Astrocyte of the cerebellum (primary cell): ENCODE data around the gene IL4R.

Source experiments
- DNase-seq: peaks from one replicate; pipeline ENCODE4 v3.0.0-alpha.2; 2011; ENCODE audit warnings: low read depth
- H3K4me3 ChIP-seq: 2 replicates; pipeline ENCODE4 v1.5.1; 2011; ENCODE audit warnings: mild to moderate bottlenecking, low read depth, low read length, moderate library complexity
- in situ Hi-C: cut with HindIII; loops from 2 replicates; pipeline ENCODE4 v1.10.0; 2017; ENCODE audit warnings: low sequenced_read_pairs
- TF ChIP-seq, protein P1 (sequence below): IDR thresholded peaks from 2 replicates; pipeline ENCODE4 v1.5.1; 2012; ENCODE audit warnings: low read length, low read depth, moderate library complexity, mild to moderate bottlenecking; ENCODE audit errors: missing control alignments

IL4R gene

DNA sequence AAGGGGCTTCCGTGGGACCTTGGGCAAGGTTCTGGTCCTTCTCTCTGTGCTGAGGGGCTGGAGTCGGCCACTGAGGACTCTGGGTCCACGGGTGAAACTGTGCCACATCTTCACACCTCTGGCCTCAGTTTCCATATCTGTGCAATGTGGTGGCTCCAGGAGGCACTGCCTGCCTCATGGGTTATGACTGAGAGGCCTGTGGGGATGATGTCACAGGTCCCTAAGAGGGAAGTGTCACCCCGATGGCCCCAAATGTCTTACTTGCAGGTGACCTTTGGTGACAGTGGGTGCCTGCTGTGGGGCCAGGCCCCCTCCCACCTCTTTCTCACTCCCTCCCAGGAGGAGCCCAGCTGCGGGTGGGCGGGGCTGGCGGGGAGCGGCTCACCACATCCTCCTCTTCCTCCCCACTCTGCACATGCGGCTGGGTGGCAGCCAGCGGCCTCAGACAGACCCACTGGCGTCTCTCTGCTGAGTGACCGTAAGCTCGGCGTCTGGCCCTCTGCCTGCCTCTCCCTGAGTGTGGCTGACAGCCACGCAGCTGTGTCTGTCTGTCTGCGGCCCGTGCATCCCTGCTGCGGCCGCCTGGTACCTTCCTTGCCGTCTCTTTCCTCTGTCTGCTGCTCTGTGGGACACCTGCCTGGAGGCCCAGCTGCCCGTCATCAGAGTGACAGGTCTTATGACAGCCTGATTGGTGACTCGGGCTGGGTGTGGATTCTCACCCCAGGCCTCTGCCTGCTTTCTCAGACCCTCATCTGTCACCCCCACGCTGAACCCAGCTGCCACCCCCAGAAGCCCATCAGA is 88.2 kb downstream of the IL4R start, which contains the start of gene IL21R:
IL21R (plus strand) TSS at position 407 of the 801 bp plus-strand sequence. CDS start 27,898 bp downstream, outside the sequence.
- no peak within 1 kb of the TSS for H3K4me3 ChIP-seq
- in situ Hi-C loops = no loop called here
- TF ChIP-seq, protein P1, sequence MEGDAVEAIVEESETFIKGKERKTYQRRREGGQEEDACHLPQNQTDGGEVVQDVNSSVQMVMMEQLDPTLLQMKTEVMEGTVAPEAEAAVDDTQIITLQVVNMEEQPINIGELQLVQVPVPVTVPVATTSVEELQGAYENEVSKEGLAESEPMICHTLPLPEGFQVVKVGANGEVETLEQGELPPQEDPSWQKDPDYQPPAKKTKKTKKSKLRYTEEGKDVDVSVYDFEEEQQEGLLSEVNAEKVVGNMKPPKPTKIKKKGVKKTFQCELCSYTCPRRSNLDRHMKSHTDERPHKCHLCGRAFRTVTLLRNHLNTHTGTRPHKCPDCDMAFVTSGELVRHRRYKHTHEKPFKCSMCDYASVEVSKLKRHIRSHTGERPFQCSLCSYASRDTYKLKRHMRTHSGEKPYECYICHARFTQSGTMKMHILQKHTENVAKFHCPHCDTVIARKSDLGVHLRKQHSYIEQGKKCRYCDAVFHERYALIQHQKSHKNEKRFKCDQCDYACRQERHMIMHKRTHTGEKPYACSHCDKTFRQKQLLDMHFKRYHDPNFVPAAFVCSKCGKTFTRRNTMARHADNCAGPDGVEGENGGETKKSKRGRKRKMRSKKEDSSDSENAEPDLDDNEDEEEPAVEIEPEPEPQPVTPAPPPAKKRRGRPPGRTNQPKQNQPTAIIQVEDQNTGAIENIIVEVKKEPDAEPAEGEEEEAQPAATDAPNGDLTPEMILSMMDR = no peak
- DNase-seq = peak; percentile 62

DNA sequence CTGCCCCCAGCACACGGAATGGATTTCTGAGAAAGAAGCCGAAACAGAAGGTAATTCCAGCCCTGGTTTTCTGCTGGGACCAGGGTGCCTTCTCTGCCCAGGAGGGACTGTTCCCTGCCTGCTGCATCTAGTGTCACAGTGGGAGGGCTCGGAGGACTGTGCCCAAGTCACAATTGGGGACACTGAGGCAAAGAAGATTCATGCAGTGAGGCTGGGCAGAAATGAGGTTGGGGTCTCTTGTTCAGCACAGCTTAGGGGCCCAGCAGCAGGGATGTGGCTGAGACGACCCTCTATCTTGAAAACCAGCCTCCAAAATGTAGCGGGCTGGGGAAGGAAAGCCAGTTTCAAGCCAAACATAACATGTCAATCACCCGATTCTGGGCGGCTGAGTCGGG is 88.8 kb downstream of the IL4R start:
- DNase-seq = no peak
- in situ Hi-C loops = no loop called here
- no peak overlapping the region for H3K4me3 ChIP-seq

DNA sequence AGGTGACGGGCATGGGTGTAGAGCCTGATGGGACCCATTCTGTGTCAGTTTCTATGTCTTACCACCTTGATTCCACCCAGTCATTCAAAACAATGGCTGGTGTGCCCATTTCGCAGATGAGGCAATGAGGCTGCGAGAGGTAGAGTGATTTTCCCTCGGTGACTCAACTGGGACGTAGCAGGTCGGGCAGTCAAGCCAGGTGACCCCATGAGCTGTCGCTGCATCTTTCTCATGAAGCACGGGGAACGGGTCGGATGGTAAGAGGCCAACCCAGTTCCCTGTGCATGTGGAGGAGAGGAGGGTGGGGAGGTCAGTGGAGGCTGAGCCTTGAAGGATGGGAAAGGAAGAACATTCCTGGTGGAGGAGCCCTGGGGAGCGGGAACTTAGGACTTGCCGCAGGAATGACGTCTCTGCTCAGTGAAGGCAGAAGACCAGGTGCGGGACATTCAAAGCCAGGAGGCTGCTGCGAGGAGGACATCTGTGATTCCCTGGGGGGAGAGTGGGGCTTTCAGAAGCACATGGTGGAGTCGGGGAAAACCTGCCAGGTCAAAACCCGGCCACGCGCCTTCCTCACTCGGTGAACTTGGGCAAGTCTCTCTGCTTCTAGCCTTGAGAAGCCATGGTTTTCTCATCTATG is 89.3 kb downstream of the IL4R start:
- TF ChIP-seq, protein P1 = no peak
- in situ Hi-C loops = no loop called here
- DNase-seq = no peak
- no peak overlapping the region for H3K4me3 ChIP-seq

More for the DNA sequence above, 88.8 kb downstream of the IL4R start:
- TF ChIP-seq, protein P1 = no peak

DNA sequence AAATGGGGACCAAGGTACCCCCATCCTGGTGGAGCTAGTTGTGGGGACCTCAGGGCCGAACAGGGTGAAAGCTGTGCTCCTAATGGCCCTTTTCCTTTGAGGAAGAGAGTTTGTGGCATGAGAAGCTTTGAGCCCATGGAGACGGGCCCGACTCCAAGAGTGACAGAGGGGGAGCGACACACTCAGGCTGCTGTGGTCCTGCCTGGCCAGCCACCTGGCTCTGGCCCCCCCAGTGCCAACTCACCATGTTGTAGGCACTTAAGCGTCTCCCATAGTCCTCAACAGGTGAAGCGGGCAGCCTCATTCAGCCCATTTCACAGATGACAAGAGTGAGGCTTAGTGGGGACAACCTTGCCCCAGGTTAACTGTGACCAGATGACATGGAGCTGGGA is 89.8 kb downstream of the IL4R start:
- no peak for DNase-seq
- in situ Hi-C loops = no loop called here
- no peak overlapping the region for H3K4me3 ChIP-seq
- TF ChIP-seq, protein P1 = no peak

DNA sequence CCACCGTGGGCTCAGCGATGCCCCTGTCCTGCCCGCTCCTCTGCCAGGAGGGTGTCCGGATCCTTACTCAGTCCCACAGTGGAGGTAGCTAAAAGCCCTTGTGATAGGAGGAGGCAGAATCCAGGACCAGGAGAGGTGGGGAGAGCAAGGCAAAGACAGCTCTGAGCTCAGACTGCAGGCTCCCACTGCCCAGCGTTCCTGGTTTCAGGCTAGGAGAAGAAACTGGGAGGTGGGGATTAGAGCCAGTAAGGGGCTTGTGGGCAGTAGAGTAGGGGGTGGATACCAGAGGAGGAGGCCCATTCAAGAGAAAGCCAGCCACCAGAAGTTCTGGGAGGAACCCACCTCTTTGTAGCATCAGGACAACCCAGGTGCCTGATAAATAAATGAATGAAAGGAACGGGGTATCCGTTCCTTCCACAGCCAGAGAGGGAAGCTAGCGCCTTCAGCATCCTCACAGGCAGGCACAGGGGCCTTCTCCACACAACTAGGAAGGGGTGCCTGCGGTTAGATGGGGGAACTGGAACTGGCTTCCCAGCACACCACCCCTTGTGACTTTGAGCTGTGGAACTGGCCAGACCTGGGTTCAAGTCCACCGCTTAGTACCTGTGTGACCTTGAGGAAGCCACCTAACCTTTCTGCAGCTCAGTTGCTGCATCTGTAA is 90.5 kb downstream of the IL4R start:
- no peak for DNase-seq

More for the DNA sequence above, 90.5 kb downstream of the IL4R start:
- in situ Hi-C loops = no loop called here
- no peak overlapping the region for H3K4me3 ChIP-seq
- TF ChIP-seq, protein P1 = no peak
